Adrenal gland (tissue), 12 donors: ENCODE measurements around the gene SNPH. TPM values are rescaled to one million over a fixed set of nuclear protein-coding genes. Genes with fewer than 3 reads are reported as not detected.

ENCODE experiments used
- DNase-seq, 7 donors: peaks; one replicate each; pipeline ENCODE4 v3.0.0-alpha.2; 2019 to 2020
- H3K27ac ChIP-seq, 5 donors: fragments of 200-600 bp; sonication (generic) in 4 of 5; 1 replicate in 3 of 5; 2 replicates in 2 of 5; pipeline versions ENCODE4 v1.5.1 to v1.8.0; 2016 to 2020; ENCODE audit warnings: mild to moderate bottlenecking in 1 of 5
- H3K27me3 ChIP-seq: fragments of 200-600 bp; 2 replicates; pipeline ENCODE4 v1.8.0; 2021
- H3K36me3 ChIP-seq, 2 donors: fragments of 200-600 bp; replicated peaks in 1 of 2; 1 replicate in 1 of 2; 2 replicates in 1 of 2; pipeline versions ENCODE4 v1.5.1 to v1.8.0; 2018 to 2022
- H3K4me1 ChIP-seq, 2 donors: fragments of 200-600 bp; replicated peaks in 1 of 2; 1 replicate in 1 of 2; 2 replicates in 1 of 2; pipeline versions ENCODE4 v1.5.1 to v1.8.0; 2018 to 2021
- H3K4me3 ChIP-seq, 4 donors: fragments of 200-600 bp; sonication (generic) in 3 of 4; one replicate each; pipeline ENCODE4 v1.5.1; 2016 to 2018
- H3K9me3 ChIP-seq, 3 donors: fragments of 200-600 bp; sonication (generic) in 1 of 3; replicated peaks in 1 of 3; 1 replicate in 2 of 3; 2 replicates in 1 of 3; pipeline versions ENCODE4 v1.5.1 to v1.8.0; 2016 to 2021
- POLR2A ChIP-seq, 2 donors: fragments of 450-650 bp; IDR thresholded peaks; one replicate each; pipeline ENCODE4 v1.6.1; 2017; ENCODE audit warnings: antibody characterized with exemption in 2 of 2, mild to moderate bottlenecking in 2 of 2, moderate library complexity in 1 of 2
- WGBS, 4 donors: extraction: QIAGEN DNeasy Blood & Tissue Kit in 2 of 4; methylation state at CpG; one replicate each; pipeline versions ENCODE4 v1.1.5 to v1.1.7; 2013 to 2017; 5-methylcytosine and 5-hydroxymethylcytosine counted together
- intact Hi-C, 2 donors: fragments of 100-400 bp; cut with DNase I; formaldehyde crosslinking; loops; one replicate each; pipeline versions ENCODE4 v1.14.1 to v1.15.0; 2022 to 2023
- polyA plus RNA-seq, 3 donors: library from polyadenylated mRNA; stranded (reverse); fragments of 200-250 nt in 2 of 3; fragments of 350-450 nt in 1 of 3; fragmentation: Illumina TruSeq in 1 of 3; extraction: RNeasy Lipid Tissue Mini Kit (QIAGEN cat#74804) in 1 of 3; gene quantifications; one replicate each; pipeline ENCODE4 v1.2.3, GENCODE V29; 2013 to 2014
- total RNA-seq, 9 donors: library from RNA; depleted of rRNA in 4 of 9; stranded (reverse); fragments of >200 nt in 4 of 9; fragments of 120-200 nt in 1 of 9; fragmentation: NEBNext Ultra II Directional in 1 of 9; extraction: Animal tissue kit (Norgen Biotek cat#: 25700) in 1 of 9; gene quantifications; one replicate each; pipeline versions ENCODE4 v1.1.0 to v1.2.4, GENCODE V29; 2013 to 2023
- TF ChIP-seq, protein P1 (sequence below), 6 experiments: fragments of 450-650 bp in 4 of 6; fragments of 200-600 bp in 2 of 6; sonication (generic) in 1 of 6; IDR thresholded peaks; 1 replicate in 5 of 6; 2 replicates in 1 of 6; pipeline versions ENCODE4 v1.5.1 to v1.8.0; 2016 to 2021; ENCODE audit warnings: antibody characterized with exemption in 6 of 6, mild to moderate bottlenecking in 2 of 6, moderate library complexity in 1 of 6
- donor health status: healthy with polysubstance abuse.
- donor health status: Bipolar disorder and iron deficiency.
- donor health status: DM: yes; HTN: yes; CAD: no.
- donor health status: DM: no; HTN: no; CAD: no.
- donor health status: DM: no; HTN: no; CAD: no.
- donor health status: DM: yes; HTN: yes; CAD: no.

Gene SNPH
- total and polyA plus RNA-seq, 12 donors = 2.1 to 18.9 (median 5.8) TPM

DNA sequence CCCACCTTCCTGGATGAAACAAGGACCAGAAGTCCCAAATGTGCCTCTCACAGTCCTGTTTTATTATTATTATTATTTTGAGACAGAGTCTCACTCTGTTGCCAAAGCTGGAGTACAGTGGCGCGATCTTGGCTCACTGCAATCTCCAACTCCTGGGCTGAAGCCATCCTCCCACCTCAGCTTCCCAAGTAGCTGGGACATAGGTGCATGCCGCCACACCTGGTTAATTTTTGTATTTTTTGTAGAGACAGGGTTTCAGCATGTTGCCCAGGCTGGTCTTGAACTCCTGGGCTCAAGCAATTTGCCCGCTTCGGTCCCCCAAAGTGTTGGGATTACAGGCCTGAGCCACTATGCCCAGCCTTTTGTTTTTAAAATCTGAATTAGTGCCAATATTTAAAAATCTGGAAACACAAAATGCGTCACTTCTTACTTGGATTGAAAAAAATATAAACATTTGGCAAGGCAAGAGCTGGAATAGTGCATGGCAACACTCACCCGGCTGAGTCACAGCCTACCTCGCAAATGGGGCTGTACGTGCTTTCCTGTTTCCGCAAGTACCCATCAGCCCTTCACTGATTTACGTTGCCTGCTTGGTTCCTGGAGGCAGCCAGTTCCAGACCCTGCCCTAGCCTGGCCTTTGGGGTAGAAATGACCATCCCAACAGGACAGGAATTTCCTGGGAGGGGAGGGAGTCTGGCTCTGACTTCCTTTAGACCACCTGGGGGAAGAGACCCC is 56.6 kb downstream of the SNPH start:
- Histone ChIP-seq H3K4me3 (no peak overlapping the region), H3K27me3 (no peaks in the 10 kb centered on the region), H3K27ac (peak overlapping the region; percentile 28 to 100 (median 43)), H3K36me3 (no peaks in the 10 kb centered on the region), H3K9me3 (no peaks in the 10 kb centered on the region), H3K4me1 (peaks cover 15 to 31% of the 10 kb centered on the region in 2 donors)
- TF ChIP-seq, protein P1, sequence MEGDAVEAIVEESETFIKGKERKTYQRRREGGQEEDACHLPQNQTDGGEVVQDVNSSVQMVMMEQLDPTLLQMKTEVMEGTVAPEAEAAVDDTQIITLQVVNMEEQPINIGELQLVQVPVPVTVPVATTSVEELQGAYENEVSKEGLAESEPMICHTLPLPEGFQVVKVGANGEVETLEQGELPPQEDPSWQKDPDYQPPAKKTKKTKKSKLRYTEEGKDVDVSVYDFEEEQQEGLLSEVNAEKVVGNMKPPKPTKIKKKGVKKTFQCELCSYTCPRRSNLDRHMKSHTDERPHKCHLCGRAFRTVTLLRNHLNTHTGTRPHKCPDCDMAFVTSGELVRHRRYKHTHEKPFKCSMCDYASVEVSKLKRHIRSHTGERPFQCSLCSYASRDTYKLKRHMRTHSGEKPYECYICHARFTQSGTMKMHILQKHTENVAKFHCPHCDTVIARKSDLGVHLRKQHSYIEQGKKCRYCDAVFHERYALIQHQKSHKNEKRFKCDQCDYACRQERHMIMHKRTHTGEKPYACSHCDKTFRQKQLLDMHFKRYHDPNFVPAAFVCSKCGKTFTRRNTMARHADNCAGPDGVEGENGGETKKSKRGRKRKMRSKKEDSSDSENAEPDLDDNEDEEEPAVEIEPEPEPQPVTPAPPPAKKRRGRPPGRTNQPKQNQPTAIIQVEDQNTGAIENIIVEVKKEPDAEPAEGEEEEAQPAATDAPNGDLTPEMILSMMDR (IDR thresholded peaks at IDR 0.05) = no peak
- TF ChIP-seq POLR2A (IDR thresholded peaks at IDR 0.05) = no peak
- intact Hi-C loops = loop anchor here in 1 of 2 donors (5.0 kb wide), 1 partner anchor 75 kb away; no protein-coding TSS in a partner anchor
- 58 to 69% (median 65%) methylated on average over 11 of the region's 11 CpGs for WGBS, 4 donors
- DNase-seq = peak; percentile 54 to 80 (median 74)

DNA sequence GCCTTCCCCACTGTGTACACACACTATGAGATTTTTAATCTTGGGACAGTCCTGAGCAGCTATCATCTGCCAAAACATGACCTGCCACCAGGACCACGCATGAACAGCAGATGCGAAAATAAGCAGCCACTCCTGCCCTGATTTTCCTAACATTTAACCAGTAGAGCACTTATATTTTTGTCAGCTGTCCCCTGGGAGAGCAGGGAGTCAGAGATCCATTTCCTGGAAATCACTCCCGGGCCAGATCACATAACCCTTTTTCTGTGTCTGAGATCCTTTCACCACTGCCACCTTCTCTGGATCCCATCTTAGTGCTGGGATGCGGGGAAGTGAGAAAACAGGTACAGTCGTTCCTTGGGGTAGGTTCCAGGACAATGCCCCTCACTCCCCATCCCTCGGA is 57.2 kb downstream of the SNPH start:
- no peaks in the 10 kb centered on the region for H3K36me3 ChIP-seq
- H3K4me3 ChIP-seq = no peak overlapping the region
- no peaks in the 10 kb centered on the region for H3K9me3 ChIP-seq
- peaks cover 19 to 37% of the 10 kb centered on the region in 2 donors for H3K4me1 ChIP-seq
- 47 to 65% (median 61%) methylated on average over 6 of the region's 6 CpGs for WGBS, 4 donors
- intact Hi-C loops = loop anchor here in 1 of 2 donors (5.0 kb wide), 1 partner anchor 74 kb away; no protein-coding TSS in a partner anchor
- H3K27ac ChIP-seq = peak overlapping the region in 4 of 5 donors; percentile 28 to 100 (median 64)
- H3K27me3 ChIP-seq = no peaks in the 10 kb centered on the region
- DNase-seq = peak in 1 of 7 donors; percentile 5
- TF ChIP-seq POLR2A (IDR thresholded peaks at IDR 0.05) = no peak
- TF ChIP-seq, protein P1 (IDR thresholded peaks at IDR 0.05) = no peak

DNA sequence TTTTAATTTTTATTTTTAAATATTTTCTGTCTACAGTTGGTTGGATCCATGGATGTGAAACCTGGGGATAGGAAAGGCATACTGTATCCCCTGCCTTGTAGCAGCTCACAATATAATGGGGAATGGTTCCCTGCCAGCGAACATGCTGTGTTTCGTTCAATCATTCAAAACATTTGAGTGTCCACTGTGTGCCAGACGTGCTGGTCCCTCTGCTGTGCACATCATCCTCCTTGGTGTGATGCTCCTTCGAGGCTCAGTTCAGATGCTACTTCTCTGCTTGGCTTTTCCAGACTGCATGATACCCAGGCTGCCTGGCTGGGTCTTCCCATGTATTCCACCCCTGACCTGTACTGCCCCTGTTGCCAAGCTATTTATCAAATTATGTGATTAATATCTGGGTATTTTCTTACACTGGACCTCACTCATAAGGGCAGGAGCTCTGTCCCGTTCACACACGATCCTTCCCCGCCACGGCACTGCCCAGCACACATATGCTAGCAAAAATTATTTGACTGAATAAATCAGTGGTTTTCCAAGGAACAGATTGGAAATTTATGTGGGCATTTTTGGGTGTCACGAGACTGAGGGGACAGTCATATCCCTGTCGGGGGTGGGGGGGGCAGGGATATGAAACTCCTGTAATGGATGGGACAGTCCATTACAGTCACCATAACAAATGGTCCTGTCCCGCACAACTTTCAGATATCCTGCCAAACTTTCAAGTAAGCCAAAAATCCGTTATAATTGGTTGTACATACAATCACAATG is 57.9 kb downstream of the SNPH start:
- H3K36me3 ChIP-seq = no peaks in the 10 kb centered on the region
- peaks cover 19 to 45% of the 10 kb centered on the region in 2 donors for H3K4me1 ChIP-seq
- H3K4me3 ChIP-seq = no peak overlapping the region
- peak in 4 of 7 donors; percentile 11 to 52 (median 22) for DNase-seq
- intact Hi-C loops = loop anchor here in 1 of 2 donors (5.0 kb wide), 1 partner anchor 73 kb away; no protein-coding TSS in a partner anchor
- H3K27me3 ChIP-seq = no peaks in the 10 kb centered on the region
- TF ChIP-seq POLR2A (IDR thresholded peaks at IDR 0.05) = no peak
- TF ChIP-seq, protein P1 (IDR thresholded peaks at IDR 0.05) = no peak
- H3K9me3 ChIP-seq = no peaks in the 10 kb centered on the region
- WGBS, 4 donors = 59 to 78% (median 67%) methylated on average over 12 of the region's 12 CpGs
- peak overlapping the region in 3 of 5 donors; percentile 99 to 100 (median 100) for H3K27ac ChIP-seq

DNA sequence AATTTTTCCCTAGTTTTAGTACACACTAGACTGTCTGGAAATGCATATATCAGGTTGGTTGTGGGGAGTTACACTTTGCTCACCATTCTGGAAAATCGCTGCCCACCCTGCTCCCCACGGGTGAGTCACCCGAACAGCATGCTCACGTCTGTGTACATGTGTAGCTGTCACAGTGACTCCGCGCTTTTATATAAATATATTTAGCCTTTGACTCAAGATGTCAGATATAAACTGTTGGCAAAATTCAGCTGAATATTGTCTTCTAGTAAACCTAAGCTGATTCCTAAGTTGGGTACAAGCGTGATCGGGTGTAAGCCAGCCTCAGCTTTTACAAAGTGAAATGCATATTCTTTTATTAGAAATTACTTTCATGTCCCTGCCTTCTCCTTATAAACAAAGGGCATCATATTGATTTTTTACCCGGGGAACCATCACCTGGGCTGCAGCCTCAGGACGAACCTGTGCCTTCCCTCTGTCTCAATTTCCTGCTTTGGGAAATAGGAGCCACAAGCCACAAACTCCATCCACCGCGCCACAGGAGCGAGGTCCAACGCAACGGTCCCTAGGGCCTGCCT is 58.6 kb downstream of the SNPH start:
- H3K27ac ChIP-seq = peak overlapping the region in 4 of 5 donors; percentile 99 to 100 (median 100)
- peaks cover 19 to 51% of the 10 kb centered on the region in 2 donors for H3K4me1 ChIP-seq
- TF ChIP-seq, protein P1 (IDR thresholded peaks at IDR 0.05) = no peak
- no peak for TF ChIP-seq POLR2A (IDR thresholded peaks at IDR 0.05)
- peak overlapping the region in 2 of 4 donors; percentile 80 to 99 for H3K4me3 ChIP-seq
- H3K27me3 ChIP-seq = no peaks in the 10 kb centered on the region
- H3K9me3 ChIP-seq = no peaks in the 10 kb centered on the region
- intact Hi-C loops = loop anchor here in 1 of 2 donors (5.0 kb wide), 2 partner anchors 63 to 73 kb away; no protein-coding TSS in a partner anchor
- DNase-seq = peak in 6 of 7 donors; percentile 21 to 63 (median 37)
- H3K36me3 ChIP-seq = no peaks in the 10 kb centered on the region
- WGBS, 4 donors = 23 to 28% (median 25%) methylated on average over 15 of the region's 15 CpGs
